Loucy (cell line): ENCODE data around the gene SMAD3.
A peak's percentile ranks its signal among the peaks of the same experiment; 100 is the strongest.

ENCODE experiments used
- H2AFZ ChIP-seq: fragments of 200-600 bp; sonication (generic); 2 replicates; pipeline ENCODE4 v1.6.0; 2016; ENCODE audit warnings: antibody characterized with exemption, mild to moderate bottlenecking, low read length, moderate library complexity
- H3F3A ChIP-seq: fragments of 200-600 bp; 2 replicates; pipeline ENCODE4 v1.6.0; 2016; ENCODE audit warnings: antibody characterized with exemption, low read depth, mild to moderate bottlenecking
- H3K27me3 ChIP-seq: fragments of 200-600 bp; sonication (generic); 2 replicates; pipeline ENCODE4 v1.6.1; 2014; ENCODE audit warnings: low read length, mild to moderate bottlenecking; ENCODE audit not compliant: insufficient read depth, poor library complexity, severe bottlenecking
- H3K36me3 ChIP-seq: fragments of 200-600 bp; sonication (generic); 2 replicates; pipeline ENCODE4 v1.6.1; 2016; ENCODE audit warnings: low read length; ENCODE audit not compliant: insufficient read depth
- H3K4me1 ChIP-seq: fragments of 200-600 bp; sonication (generic); 2 replicates; pipeline ENCODE4 v1.5.1; 2014; ENCODE audit warnings: low read length, mild to moderate bottlenecking; ENCODE audit not compliant: insufficient read depth, poor library complexity, severe bottlenecking
- H3K4me2 ChIP-seq: fragments of 200-600 bp; sonication (generic); 2 replicates; pipeline ENCODE4 v1.6.0; 2014; ENCODE audit warnings: antibody characterized with exemption, low read length, low read depth, mild to moderate bottlenecking; ENCODE audit not compliant: poor library complexity, severe bottlenecking
- H3K4me3 ChIP-seq: fragments of 200-600 bp; sonication (generic); 2 replicates; pipeline ENCODE4 v1.5.1; 2014; ENCODE audit warnings: low read length, mild to moderate bottlenecking, mixed read lengths; ENCODE audit not compliant: poor library complexity, severe bottlenecking
- H3K79me2 ChIP-seq: fragments of 200-600 bp; sonication (generic); 2 replicates; pipeline ENCODE4 v1.6.1; 2014; ENCODE audit warnings: low read length; ENCODE audit not compliant: insufficient read depth
- H3K9ac ChIP-seq: fragments of 200-600 bp; sonication (generic); 2 replicates; pipeline ENCODE4 v1.6.0; 2014; ENCODE audit warnings: mild to moderate bottlenecking, low read depth, low read length, moderate library complexity; ENCODE audit not compliant: poor library complexity, severe bottlenecking
- H3K9me2 ChIP-seq: fragments of 200-600 bp; sonication (generic); replicated peaks from 2 replicates; pipeline ENCODE4 v1.6.1; 2016; ENCODE audit warnings: low read depth, low read length, mixed read lengths
- H3K9me3 ChIP-seq: fragments of 200-600 bp; sonication (generic); 2 replicates; pipeline ENCODE4 v1.6.1; 2014; ENCODE audit warnings: mild to moderate bottlenecking, antibody characterized with exemption, low read length, low read depth; ENCODE audit not compliant: insufficient read depth
- H4K20me1 ChIP-seq: fragments of 200-600 bp; sonication (generic); 2 replicates; pipeline ENCODE4 v1.6.0; 2014; ENCODE audit warnings: antibody characterized with exemption, low read length, mild to moderate bottlenecking; ENCODE audit not compliant: insufficient read depth, poor library complexity, severe bottlenecking
- EZH2phosphoT487 ChIP-seq: fragments of 200-600 bp; IDR thresholded peaks from 2 replicates; pipeline ENCODE4 v1.6.1; 2018; ENCODE audit warnings: antibody characterized with exemption, mild to moderate bottlenecking, moderate library complexity, borderline replicate concordance
- TF ChIP-seq, protein P1 (sequence below): fragments of 200-600 bp; sonication (generic); conservative IDR thresholded peaks from 2 replicates; pipeline ENCODE4 v1.5.1; 2014; ENCODE audit warnings: mild to moderate bottlenecking, antibody characterized with exemption, low read length

The SMAD3 gene

DNA sequence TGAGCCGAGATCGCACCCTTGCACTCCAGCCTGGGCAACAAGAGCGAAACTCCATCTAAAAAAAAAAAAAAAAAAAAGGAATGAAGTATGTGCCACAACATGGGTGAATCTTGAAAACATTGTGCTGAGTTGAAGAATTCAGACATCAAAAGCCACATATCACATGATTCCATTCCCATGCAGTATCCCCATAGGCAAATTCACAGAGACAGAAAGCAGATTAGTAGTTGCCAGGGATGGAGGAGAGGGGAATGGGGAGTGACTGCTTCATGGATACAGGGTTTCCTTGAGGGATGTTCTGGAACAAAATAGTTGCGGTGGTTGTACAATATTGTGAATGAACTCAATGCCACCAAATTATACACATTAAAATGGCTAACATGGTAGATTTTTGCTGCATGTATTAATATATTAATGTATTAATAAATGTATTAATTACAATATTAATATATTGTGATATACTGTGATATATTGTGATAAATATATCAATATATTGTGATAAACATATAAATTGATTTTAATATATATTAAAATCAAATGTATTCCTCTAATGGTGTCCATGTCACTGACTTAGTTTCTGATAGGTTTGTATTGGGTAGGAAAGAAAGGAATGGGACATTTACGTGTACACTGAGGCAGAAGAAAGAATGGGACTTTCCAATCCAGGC is 34.9 kb downstream of the SMAD3 start:
- H3K79me2 ChIP-seq = peaks cover 94% of the 10 kb centered on the region
- peak overlapping the region; percentile 90 for H3K4me2 ChIP-seq
- no peaks in the 10 kb centered on the region for H3K9me2 ChIP-seq
- TF ChIP-seq EZH2phosphoT487 = no peak
- TF ChIP-seq, protein P1, sequence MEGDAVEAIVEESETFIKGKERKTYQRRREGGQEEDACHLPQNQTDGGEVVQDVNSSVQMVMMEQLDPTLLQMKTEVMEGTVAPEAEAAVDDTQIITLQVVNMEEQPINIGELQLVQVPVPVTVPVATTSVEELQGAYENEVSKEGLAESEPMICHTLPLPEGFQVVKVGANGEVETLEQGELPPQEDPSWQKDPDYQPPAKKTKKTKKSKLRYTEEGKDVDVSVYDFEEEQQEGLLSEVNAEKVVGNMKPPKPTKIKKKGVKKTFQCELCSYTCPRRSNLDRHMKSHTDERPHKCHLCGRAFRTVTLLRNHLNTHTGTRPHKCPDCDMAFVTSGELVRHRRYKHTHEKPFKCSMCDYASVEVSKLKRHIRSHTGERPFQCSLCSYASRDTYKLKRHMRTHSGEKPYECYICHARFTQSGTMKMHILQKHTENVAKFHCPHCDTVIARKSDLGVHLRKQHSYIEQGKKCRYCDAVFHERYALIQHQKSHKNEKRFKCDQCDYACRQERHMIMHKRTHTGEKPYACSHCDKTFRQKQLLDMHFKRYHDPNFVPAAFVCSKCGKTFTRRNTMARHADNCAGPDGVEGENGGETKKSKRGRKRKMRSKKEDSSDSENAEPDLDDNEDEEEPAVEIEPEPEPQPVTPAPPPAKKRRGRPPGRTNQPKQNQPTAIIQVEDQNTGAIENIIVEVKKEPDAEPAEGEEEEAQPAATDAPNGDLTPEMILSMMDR = no peak
- H3F3A ChIP-seq = peaks cover 7% of the 10 kb centered on the region; the same call in 1 of the 2 replicates
- H3K4me3 ChIP-seq = peak overlapping the region; percentile 65
- H3K9me3 ChIP-seq = no peaks in the 10 kb centered on the region
- peak overlapping the region; percentile 66 for H3K9ac ChIP-seq
- peaks cover 83% of the 10 kb centered on the region for H3K4me1 ChIP-seq
- H3K27me3 ChIP-seq = no peaks in the 10 kb centered on the region
- no peak overlapping the region for H2AFZ ChIP-seq
- H3K36me3 ChIP-seq = peaks cover 17% of the 10 kb centered on the region; the same call in 1 of the 2 replicates
- H4K20me1 ChIP-seq = peaks cover 11% of the 10 kb centered on the region

DNA sequence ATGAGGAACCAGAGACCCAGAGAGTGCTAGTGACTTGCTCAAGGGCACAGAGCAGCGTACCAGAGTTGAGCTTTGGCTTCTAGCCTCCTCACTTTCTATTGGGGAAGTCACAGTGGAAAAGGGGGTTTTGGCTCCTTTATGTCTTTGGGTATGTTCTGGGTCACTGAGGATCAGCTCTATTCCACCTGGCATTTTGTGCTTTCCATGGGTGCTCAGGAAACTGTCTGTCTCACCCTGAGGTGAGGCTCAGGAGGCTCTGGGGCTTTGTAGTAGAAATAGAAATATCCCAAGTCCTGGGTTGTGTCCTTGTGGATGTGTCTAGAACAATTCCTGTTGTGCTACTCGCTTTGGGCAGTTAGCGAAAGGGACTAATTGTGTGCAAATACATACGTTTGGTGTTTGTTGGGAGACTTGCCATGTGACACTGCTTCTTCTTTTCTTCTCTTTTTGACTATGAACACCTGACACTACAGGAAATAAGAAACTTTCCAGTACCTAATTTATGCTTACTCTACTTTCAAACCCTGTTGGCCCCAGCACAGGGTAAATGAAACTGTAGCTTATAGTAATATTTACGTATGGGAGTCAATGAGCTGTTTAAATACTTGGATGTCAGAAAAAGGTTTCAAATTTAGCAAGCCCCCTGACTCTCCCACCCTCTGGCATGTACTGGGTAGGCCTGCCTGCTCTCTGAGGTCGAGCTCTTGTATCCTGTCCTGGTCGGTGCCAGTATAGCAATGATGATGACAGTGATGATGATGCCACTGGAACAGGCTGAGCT is 35.6 kb downstream of the SMAD3 start:
- peaks cover 16% of the 10 kb centered on the region for H4K20me1 ChIP-seq
- no peak overlapping the region for H2AFZ ChIP-seq
- peaks cover 89% of the 10 kb centered on the region for H3K4me1 ChIP-seq
- H3K79me2 ChIP-seq = peaks cover 94% of the 10 kb centered on the region
- peak overlapping the region; percentile 66 for H3K9ac ChIP-seq
- peaks cover 13% of the 10 kb centered on the region; the same call in 1 of the 2 replicates for H3K36me3 ChIP-seq
- H3K27me3 ChIP-seq = no peaks in the 10 kb centered on the region
- peak overlapping the region; percentile 90 for H3K4me2 ChIP-seq
- peaks cover 7% of the 10 kb centered on the region; the same call in 1 of the 2 replicates for H3F3A ChIP-seq
- TF ChIP-seq, protein P1 = no peak
- TF ChIP-seq EZH2phosphoT487 = no peak
- peak overlapping the region; percentile 65 for H3K4me3 ChIP-seq
- no peaks in the 10 kb centered on the region for H3K9me3 ChIP-seq
- no peaks in the 10 kb centered on the region for H3K9me2 ChIP-seq

DNA sequence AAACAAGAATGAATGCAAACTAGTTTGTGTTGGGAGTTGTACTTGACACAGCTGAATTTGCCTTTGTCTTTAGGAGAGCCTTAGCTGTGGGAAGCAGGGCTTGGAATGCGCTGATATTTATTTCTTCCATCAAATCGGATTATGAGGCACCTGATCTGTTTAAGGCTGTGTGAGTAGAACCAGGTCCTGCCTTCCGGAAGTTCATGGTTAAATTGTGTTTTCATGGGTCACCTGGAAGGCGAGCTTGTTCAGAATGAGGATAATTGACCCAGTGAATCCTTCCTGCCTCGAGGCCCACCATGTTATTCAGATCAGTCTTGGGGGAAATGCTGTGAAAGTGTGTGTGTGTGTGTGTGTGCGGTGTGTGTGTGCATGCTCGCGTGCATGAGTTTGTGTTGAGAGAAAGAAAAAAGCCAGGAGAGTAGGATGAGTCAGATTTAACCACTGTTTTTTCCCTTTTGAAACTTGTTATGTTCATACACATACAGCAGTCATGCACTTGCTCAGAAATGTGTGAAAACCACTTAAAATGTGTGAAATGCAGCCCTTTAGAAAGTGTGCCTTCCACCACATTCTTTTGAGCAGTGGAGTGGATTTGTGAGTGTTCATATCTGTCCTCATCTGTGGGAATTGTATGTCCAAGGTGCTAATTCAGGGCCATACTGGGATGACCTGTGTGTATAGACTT is 36.7 kb downstream of the SMAD3 start:
- peak overlapping the region; percentile 66 for H3K9ac ChIP-seq
- H3K4me3 ChIP-seq = peak overlapping the region; percentile 65
- H3K79me2 ChIP-seq = peaks cover 94% of the 10 kb centered on the region
- H3K4me2 ChIP-seq = peak overlapping the region; percentile 90
- H4K20me1 ChIP-seq = peaks cover 26% of the 10 kb centered on the region
- peaks cover 89% of the 10 kb centered on the region for H3K4me1 ChIP-seq
- H3F3A ChIP-seq = peaks cover 7% of the 10 kb centered on the region; the same call in 1 of the 2 replicates
- H3K27me3 ChIP-seq = no peaks in the 10 kb centered on the region
- no peaks in the 10 kb centered on the region for H3K9me3 ChIP-seq
- H2AFZ ChIP-seq = no peak overlapping the region
- no peak for TF ChIP-seq EZH2phosphoT487
- TF ChIP-seq, protein P1 = no peak
- H3K36me3 ChIP-seq = peaks cover 10% of the 10 kb centered on the region; the same call in 1 of the 2 replicates
- H3K9me2 ChIP-seq = no peaks in the 10 kb centered on the region
